SIG-M5 (cell line): Measurements from ENCODE around the gene ZCCHC8.

Experiments
- DNase-seq: peaks from one replicate; lab custom pipeline; 2025; lab: John Stamatoyannopoulos, UW

The ZCCHC8 gene

DNA sequence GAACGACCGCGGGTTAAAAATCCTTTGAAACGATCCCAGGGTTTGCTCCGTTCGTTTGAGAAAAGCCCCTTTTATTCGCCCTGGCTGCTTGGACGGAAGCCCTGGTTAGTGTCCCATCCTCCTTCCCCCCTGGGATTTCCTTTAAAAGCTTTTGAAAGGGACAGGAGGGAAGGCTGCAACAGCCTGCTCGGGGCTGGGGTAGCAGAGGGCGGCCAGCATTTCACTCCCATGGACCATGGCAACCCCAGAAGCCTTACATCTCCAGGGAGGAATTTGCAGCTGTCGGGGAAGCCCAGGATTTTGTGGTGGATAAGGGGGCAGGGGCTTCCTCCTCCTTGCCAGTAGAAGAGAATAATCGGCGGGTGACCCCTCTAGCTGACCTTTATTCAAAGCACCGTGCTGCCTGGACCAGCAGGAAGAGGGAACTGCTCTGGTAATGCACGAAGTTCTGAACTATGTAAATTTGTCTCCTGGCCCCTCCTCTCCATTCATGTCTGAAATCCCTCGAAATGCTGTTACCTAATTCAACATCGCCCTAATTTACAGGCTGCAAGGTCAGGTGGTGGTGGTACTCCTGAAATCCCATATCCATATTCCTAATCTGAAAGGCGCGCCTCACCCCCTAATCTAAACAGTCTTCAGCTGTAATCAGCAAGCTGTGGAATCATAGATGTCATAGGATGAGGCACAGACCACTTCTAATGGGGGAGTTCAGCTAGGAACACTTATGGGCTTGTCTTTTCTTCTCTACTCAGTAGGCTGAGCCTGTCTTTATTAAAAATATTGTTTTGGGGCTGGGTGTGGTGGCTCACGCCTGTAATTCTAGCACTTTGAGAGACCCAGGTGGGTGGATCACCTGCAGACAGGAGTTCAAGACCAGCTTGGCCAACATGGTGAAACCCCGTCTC is 77.2 kb downstream of the ZCCHC8 start:
- DNase-seq, result no peak

DNA sequence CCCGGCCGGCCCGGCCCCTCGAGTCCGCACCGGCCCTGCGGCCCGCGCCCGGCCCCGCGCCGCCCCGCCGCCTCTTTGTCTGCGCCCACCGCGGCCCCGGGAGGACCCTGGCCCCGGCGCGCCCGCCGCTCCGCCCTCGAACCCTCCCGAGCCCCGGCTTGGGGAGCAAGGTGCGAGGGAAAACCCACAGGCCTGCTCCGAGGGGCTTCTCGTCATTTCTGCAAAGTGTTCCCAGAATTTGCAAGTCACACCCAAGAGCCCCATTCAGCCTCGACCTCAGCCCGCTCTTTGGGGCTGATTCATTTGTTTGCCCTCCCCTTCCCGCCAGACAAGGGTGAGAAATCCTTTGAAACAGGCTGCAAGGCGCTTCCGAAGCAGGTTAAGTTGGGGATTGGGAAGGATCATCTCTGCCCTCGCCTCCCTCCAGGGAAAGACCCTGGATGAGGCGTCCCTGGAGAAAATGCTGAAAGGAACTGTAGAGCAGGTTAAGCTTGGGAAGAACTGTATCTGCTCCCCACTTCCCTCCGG is 77.9 kb downstream of the ZCCHC8 start:
- no peak for DNase-seq

DNA sequence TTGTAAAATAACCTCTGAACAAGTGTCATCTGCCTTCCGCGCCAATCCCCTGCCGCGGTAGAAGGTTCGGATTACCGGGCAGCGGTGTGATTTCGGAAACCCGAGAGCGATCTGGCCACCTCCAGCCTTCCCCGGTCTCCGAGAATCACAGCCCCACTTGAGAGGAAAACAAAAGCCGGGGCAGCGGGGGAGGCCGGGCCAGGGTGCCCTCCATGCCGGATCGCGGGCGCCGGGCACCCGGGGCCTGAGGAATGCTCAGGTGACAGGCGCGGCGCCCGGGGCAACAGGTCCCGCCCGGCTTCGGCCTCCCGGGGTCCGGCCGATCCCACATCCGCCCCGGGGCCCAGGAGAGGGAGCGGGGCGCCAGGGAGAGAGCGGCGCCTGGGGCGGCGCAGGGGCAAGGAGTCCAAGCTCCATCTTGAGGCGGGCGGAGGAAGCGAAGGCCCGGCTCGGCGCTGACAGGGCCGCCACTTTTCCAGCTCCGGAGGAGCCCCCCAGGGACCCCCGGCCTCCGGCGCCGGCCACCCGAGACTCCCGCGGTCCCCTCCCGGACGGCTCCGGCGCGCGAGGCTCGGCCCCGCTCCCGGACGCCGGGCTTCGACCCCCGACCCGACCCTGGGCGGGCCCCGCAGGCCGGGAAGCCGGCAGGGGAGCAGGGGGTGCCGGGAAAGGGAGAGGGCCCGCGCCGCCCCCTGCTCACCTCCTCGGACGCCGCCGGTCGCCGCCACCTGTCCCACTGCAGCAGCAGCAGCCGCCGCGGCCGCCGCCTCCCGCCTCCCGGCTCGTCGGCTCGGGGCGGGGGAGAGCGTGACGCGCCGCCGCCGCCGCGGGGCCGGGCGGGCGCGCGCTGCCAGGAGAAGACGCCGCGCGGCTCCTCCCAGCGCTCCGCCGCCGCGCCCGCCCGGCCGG is 78.7 kb downstream of the ZCCHC8 start, which contains the start of gene CLIP1:
Gene CLIP1, minus strand, starts transcription at position 849 of the 909 bp plus-strand sequence. CDS start 42,217 bp downstream, outside the sequence.
- DNase-seq, result no peak
